ENCODE results near the gene RNF183.
A peak's percentile ranks its signal among the peaks of the same experiment; 100 is the strongest.

Gene RNF183, protein sequence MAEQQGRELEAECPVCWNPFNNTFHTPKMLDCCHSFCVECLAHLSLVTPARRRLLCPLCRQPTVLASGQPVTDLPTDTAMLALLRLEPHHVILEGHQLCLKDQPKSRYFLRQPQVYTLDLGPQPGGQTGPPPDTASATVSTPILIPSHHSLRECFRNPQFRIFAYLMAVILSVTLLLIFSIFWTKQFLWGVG

DNA sequence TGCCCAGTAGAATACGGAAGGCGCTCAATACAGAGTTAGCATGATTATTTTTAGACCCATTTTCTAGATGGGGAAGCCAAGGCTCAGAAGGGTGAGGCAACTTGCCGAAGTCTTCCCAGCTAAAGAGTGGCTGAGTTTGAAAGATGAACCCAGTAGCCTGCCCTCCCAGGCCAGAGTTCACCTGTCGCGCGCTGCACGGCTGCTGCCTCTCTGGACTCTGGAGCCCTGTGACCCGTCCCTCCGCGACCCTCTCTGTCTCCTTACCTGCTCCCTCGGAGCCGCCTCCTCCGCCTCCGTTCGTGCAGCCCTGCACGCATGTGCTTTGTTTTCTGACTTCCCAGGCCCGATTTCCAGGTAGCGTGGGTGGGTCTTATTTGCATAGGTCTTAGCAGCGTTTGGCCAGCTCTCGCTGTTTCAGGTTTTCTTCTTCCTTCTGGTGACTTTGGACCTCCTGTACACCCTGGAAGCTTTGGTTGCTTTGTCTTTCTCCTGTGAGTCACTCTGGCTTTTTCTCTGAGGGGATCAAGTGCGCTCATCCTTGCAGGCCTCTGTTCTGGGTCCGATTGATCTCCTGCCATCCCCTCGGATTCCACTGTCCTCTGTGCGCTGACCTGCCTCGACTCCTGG is at the start of gene RNF183:
RNF183 (minus strand) TSS at position 585 of the 627 bp plus-strand sequence. CDS start 5,192 bp downstream, outside the sequence.
- no peak for DNase-seq

DNA sequence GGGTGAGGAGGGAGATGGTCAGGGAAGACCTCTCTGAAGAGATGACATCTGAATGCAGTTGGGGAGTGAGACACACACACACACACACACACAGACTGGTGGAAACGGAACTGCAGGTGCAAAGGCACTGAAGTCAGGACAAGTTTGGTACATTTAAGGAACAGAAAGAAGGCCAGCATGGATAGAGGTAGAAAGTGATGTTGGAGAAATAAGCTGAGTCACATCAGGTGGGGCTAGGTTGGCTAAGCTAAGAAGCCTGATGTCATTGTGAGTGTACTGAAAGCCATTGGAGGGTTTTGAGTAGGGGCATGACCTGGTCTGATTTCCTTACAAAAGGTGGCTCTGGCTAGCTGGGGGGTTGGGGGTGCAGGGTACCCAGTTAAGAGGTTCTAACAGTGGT is 49.2 kb upstream of the RNF183 start:
- DNase-seq: no peak

DNA sequence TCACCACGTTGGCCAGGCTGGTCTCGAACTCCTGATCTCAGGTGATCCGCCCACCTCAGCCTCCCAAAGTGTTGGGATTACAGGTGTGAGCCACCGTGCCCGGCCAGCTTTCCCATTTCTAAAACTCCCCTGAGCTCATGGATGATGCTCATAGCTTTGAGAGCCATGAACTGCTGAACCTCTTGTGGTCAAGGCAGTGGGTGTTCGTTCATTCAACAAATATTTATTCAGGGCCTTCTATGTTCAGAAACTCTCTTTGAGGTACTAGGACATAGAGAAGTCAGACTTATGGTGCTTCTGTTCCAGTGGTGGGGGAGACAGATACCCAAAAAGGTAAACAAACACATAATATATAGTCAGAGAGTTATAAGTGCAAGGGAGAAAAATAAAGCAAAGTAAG is 48.8 kb upstream of the RNF183 start:
- DNase-seq: no peak

DNA sequence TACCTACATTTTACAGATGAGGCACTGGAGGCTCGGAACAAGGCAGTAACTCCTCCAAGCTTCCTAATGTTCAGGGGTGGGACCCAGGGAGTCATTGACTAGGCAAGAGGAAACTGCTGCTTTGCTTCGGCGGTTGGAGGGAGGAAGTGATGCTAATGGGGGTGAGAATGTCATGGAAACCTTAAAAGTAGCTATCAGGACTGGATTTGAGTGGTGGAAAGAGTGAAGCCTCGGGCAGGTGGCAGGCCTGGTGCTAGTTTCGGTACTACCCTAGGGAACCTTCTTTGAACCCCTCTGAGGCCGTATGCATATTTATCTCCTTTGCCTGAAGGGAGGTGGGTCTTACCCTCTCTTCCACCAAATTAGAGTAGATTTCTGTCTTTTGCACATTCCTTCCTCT is 47.8 kb upstream of the RNF183 start:
- no peak for DNase-seq

DNA sequence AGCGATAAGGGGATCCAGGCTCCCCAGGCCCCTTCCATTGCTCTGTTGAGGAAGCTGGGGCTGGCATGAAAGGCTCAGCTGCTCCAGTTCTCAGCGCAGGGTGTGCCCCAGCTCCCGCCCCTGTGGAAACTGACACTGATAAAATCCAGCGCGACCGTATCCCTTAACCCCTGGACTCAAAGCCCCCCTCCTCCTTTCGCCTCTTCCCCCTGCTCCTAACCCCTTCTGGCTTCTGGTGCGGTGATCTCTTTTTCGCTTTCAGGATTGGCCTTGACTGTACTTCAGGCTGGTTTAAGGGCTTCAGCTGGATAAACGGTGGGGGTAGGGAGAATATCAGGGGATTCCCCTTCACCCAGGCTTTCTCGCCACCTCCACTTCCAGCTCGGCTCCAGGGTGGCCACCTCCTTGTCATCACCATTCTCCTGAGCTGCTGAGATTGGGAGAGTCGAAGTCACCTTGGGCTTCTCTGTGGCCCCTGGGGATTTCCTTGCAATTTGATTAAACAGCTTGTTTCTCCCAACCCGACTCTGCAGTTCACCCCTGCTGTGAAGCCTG is 47.0 kb upstream of the RNF183 start:
- DNase-seq: no peak

DNA sequence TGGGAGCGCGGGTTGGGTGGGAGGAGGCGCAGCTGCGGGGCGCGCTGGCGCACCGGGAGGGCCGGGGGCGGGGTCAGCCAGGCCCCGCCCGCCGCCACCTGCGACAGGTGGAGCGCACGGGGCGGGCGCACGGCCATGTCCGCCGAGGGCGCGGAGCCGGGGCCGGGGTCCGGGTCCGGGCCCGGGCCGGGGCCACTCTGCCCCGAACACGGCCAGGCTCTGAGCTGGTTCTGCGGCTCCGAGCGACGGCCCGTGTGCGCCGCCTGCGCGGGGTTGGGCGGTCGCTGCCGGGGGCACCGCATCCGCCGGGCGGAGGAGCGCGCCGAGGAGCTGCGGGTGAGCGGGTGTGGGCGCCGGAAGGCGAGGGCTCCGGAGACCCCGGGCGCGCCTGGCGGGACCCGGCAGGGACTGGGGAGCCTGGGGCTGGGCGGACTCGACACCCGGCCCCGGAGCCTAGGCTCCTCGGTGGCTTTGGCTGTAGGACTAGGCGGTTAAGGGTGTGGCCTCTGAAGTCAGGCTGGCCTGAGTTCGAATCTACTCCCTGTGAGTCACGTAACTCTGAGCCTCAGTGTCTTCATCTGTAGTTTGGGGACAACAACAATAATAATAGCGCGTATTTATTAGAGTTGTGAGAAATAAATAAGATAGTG is 46.4 kb upstream of the RNF183 start, which contains the start of gene BSPRY:
BSPRY (plus strand) TSS at position 97 of the 650 bp plus-strand sequence; CDS start at position 136, 39 bp downstream.
- DNase-seq: no peak

DNA sequence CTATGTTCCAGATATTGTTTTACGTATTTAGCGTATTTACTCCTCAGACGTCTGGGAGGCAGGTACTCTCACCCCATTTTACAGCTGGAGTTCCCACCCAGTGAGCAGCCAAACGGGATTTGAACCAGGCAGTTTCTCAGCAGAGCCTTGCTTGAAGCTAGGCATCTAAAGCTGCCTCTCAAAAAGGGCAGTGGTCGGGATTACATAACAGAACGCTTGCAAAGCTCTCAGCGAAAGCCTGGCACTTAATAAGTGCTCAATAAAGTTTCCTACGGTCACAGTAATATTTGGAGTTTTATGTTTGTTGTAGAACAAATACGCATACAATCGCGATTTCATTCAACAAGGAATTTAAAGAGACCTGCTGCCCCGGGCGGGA is 45.9 kb upstream of the RNF183 start:
- DNase-seq: no peak

DNA sequence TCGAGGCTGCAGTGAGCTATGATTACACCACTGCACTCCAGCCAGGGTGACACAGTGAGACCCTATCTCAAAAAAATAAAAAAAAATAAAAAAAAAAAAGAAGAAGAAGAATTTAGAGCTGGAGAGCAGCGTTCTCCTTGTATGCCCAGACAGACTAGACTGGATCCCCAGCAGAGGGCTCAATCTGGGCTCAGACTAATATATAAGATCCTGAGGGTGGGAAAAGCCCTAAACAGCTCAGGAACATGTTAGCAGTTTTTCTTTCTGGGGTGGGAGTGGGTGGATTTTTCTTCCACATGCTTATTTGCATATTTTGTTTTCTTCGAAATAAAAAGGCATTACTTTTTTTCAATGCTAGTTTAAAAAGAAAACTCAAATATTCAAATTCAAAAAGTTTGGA is 45.3 kb upstream of the RNF183 start:
- DNase-seq: no peak

DNA sequence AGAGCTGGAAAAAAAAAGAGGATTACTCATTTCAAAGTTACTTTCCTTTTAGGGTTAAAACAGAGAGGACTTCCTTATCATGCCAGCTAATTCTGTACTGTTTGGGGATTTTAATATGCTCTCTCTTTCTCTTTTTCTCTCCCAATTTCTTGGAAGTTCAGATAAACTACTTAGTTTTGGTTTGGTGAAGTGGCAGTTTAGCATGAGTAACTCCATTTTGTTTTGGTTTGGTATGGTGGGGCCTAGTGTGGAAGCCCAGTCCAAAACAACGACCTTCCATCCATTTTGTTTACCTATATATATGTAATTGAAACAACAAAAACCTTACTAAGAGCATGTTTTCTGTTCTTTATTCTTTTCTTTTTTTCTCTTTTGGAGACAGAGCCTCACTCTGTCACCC is 42.5 kb upstream of the RNF183 start:
- DNase-seq: no peak

DNA sequence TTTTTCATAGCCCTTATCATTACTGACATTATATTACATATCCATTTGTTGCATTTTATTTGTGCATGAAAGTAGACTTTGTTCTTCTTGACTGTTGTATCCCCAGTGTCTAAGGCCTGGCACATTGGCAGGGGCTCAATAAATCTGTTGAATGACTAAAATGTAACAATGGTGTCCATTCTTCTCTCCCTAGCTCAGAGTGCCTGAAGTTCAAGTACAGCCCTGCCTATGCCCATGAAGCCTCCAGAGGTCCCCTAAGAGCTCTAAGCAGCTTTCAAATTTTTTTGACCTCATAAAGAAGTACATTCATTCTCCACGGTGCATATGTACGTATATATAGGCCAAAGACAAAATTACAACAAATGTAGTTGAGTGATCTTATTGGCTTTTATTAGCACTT is 42.0 kb upstream of the RNF183 start:
- no peak for DNase-seq

DNA sequence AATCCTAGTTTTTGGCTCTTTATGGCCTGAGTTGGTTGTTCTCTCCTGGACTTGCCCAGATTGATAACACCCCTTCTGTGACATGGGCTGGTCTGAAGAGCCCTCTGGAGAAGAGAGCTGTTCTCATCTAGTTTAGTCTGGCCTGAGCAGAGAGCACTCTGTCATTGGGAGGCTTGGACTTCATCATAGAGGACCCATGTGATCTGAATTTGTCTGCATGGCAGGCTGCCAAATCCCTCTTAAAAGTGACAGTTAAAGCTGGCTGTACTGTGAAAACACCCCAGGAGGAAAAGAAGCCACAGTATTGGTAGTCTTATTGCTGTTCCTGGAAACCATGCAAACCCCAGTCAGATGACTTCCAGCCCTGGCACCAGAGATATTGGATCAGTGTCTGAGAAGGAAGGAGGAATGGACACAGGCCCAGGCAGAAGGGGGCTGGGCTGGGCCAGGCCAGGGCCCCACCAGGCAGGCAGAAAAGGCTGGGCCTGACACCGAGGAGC is 40.6 kb upstream of the RNF183 start:
- DNase-seq: no peak

DNA sequence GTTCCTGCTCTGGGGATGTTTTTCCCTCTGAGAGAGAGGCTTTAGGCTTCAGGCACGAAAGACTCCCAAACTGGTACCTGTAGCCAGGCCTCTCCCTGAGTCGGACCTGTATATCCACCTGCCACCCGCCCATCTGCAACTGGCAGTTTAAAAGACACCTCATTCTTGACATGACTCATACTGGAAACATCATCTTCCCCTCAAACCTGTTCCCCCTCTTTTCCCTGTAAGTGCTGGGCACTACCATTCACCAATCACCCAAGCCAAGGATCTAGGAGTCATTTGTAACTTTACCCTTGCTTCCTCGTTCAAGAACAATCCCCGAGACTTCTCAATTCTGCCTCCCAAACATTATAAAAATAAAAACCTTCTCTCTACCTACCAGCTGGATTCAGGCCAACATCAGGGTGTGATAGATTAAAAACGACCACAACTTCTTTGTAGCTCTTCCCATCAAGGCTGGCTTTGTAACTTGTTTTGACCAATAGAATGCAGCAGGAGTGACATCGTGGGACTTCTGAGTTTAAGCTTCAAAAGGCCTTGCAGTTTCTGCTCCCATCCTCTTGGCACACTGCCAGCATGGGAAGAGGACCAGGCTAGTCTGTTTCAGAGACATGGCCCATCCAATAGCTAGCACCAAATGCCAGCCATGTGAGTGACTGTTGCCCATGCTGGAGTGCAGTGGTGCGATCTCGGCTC is 38.7 kb upstream of the RNF183 start:
- DNase-seq: no peak

DNA sequence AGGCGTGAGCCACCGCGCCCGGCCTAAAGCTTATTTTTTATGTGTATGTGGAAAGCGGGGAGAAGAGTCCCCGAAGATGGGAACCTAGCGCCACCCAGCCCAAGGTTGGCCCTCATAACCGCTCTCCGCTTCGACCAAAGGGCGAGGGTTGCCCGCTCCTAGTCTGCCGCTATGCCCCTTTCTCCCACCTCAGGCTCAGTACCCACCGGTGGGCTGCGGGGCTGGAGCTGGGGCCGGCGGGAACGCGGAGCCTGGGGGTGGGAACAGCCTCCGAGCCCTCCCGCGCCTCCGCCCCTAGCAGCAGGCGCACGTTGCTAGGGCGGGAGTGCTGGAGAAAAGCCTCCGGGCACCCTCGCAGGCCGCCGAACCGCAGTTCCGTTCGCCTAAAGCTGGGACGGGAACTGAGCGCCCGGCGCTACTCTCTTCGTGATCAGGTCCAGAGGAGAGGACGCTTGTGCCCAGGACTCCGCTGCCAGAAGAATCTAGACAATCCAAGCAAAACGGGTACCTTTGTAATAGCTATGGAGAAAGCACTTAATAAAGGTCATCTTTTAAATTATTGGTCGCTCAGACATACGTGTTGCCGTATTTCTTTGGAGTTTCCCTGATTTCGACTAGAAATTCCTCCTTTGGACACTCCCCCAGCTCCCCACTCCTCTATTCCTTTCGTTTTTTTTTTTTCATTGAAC is 37.0 kb upstream of the RNF183 start, which contains the start of gene WDR31:
WDR31 (minus strand) TSS at position 265 of the 689 bp plus-strand sequence. CDS start 8,253 bp downstream, outside the sequence.
- peak; percentile 38 for DNase-seq

DNA sequence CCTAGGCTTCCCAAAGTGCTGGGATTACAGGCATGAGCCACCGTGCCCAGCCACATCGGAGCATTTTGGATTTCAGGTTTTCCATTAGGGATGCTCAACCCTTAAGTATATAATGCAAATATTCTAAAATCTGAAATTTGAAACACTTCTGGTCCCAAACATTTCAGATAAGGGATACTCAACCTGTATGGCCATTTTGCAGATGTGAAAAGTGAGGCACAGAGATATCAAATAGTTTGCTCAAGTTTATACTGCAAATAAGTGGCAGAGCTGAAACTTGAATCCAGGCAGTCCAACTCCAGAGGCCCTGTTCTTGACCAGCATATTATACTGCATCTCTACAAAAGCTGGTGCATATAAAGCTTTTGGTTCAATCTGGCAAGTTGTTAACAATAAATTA is 34.5 kb upstream of the RNF183 start:
- DNase-seq: no peak

DNA sequence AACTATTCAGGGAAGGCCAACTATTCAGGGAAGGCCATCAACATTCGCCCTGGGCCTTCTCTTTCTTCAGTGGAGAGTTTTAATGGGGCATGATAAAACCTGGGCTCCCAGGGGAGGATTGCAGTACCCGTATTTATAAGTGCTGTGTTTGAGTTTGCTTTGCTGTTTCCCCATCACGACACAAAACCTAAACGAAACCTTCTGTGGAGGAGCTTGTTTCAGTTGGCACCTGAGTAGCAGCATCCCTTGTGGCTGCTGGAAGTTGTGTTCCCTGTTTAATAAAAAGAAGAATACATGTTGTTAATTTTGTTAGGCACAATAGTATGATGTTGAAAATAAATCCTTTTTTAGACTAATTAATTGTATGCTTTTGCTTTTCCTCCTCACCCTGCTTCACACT is 28.6 kb upstream of the RNF183 start:
- no peak for DNase-seq

DNA sequence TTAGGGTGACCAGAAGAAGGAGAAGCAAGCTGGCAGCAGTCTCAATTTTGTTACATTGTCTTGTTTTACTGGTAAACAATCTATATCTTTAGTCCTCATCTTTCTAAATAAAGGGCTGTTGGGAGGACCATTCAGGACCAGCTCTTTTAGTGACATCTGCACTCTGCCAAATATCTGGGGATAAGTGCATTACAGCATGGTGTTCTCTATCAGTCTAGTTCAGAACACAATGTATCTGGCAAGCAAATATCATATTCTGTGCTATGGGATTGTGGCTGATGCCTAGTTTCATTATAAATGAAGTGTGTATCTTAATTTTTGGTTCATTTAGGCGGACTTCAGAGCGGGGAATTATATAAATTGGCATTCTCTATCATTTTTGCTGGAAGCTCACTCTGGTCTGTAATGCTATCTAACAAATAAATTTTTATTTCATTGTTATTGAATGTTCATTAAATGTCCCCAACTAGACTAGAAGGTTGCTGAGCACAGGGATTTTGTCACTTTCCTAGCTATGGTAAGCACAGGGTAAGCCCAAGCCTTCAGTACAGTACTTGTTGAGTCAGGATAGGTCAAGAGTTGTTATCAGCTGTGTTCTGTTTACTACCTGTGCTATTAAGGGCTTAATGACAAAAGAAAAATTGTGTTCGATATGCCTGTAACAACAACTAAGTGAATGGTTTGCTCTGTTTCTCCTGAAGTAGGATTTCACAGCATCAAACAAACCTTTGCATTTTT is 25.0 kb upstream of the RNF183 start:
- DNase-seq: no peak

DNA sequence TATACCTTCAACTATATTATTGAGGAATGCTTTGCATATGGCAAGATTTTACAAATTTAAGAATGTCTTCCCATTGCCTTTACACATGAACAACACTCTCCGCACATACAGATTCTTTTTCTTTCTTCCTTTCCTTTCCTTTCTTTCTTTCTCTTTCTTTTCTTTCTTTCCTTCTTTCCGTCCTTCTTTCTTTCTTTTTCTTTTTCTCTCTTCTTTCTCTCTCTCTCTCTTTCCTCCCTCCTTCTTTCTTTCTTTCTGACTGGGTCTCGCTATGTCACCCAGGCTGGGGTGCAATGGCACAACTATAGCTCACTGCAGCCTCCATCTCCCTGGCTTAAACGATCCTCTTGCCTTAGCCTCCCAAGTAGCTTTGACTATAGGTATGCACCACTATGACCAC is 23.1 kb upstream of the RNF183 start:
- no peak for DNase-seq

DNA sequence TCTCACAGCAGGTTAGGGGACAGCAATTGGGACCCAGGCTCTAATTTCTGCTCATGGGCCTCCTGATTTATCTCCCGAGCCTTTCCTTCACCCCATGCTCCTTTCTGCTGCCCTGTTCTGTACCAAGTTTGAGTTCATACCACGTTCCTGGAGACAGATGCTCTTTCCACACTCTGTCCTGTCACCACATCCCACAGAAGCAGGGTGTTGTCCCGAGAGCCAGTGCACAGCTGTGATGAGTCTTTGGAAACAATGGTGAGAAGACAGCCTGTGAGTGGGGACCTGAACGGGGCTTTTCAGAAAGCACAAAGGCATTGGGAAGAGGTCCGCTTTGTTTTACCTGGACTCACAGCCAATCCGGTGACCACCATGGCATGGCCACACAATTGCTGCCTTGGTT is 19.5 kb upstream of the RNF183 start:
- DNase-seq: no peak

DNA sequence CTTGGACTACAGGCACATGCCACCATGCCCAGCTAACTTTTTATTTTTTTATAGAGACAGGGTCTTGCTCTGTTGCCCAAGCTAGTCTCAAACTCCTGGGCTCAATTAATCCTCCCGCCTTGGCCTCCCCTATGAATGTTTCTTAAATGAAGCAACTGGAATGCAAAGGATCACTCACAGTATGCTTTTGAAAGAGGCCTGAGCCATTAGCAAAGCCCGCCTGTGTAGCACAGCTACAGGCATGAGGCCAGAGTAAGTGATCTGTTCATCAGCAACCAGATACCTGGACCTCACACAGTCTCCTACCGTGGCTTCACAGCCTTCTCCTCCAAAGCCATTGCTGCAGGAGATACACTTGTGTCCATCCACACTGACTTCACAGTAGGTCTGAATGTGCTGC is 16.9 kb upstream of the RNF183 start:
- DNase-seq: no peak

DNA sequence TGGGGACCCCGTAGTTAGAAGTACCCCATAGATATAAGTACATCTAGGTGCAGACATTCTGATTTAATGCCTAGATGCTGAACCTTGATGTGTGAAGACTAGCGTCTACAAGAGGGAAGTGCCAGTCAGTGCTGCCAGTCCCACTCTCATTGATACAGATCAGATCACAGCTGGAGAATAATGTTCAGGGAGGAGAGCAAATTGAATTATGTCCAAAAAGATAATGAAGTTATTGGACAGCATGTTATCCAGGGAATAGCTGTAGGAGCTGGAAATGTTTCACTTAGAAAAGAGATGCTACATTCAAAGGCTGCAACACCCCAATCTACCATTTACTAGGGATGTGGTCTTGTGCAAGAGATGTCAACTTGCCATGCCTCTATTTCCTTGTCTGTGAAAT is 15.9 kb upstream of the RNF183 start:
- DNase-seq: no peak

DNA sequence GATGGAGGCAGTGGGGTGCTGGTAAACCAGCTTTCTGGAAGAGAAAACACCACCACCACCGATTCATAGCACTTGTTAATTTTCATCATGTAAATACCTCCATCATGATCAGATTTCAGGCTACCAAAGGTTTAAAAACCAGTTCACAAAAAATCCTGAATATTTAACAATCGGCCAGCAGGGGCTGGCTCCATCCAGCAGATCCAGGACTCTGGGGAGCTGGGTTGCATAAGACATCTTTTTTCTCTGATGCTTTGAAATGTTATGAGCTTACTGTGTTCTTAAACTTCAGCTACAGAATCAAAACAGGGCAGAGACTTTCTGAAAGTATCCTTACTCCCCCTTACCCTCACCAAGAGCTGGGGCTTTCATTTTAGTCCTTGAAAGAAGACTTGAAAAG is 14.6 kb upstream of the RNF183 start:
- no peak for DNase-seq

DNA sequence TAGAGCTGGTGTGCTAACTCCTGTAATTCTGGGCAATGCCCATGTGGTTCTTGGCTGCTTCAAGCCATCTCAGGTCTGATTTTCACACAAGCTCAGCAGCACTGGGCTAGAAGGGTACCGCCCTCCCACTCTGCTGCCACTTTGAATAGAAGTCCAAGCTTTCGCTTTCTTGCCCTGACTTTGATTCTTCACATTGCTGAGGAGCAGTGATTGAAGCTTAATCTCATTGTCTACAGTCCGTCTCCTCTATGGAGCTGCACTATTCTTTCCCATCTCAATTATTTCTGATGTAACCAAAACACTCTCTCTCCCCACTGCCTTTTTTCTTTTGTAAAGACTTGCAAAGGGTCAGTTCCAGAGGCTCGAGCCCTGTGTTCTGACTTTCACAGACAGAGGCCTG is 12.9 kb upstream of the RNF183 start:
- DNase-seq: no peak
